Esophagus (tissue), 2 donors: Measurements from ENCODE around the gene NAA30. TPM values are rescaled to one million over a fixed set of nuclear protein-coding genes. Genes with fewer than 3 reads are reported as not detected.

Experiments
- H3K27ac ChIP-seq, 2 donors: one replicate each; pipeline ENCODE4 v1.5.1; 2013; ENCODE audit warnings: low read depth in 2 of 2, mild to moderate bottlenecking in 2 of 2, inconsistent platforms in 1 of 2, low read length in 1 of 2, moderate library complexity in 1 of 2
- H3K27me3 ChIP-seq, 2 donors: one replicate each; pipeline ENCODE4 v1.6.1; 2013; ENCODE audit warnings: low read length in 2 of 2, control low read depth in 1 of 2, mild to moderate bottlenecking in 1 of 2; ENCODE audit not compliant: insufficient read depth in 2 of 2, control insufficient read depth in 1 of 2
- H3K36me3 ChIP-seq, 2 donors: one replicate each; pipeline ENCODE4 v1.6.1; 2013; ENCODE audit warnings: low read length in 1 of 2; ENCODE audit not compliant: control insufficient read depth in 2 of 2, insufficient read depth in 2 of 2
- H3K4me1 ChIP-seq, 2 donors: one replicate each; pipeline ENCODE4 v1.6.1; 2013; ENCODE audit warnings: low read length in 1 of 2; ENCODE audit not compliant: control insufficient read depth in 2 of 2, insufficient read depth in 2 of 2
- H3K4me3 ChIP-seq, 2 donors: one replicate each; pipeline ENCODE4 v1.5.1; 2013; ENCODE audit warnings: low read length in 2 of 2, mild to moderate bottlenecking in 2 of 2, low read depth in 1 of 2, moderate library complexity in 1 of 2
- H3K9me3 ChIP-seq, 2 donors: one replicate each; pipeline ENCODE4 v1.6.1; 2013; ENCODE audit warnings: mild to moderate bottlenecking in 2 of 2, low read depth in 1 of 2, low read length in 1 of 2, moderate library complexity in 1 of 2; ENCODE audit not compliant: control insufficient read depth in 2 of 2, insufficient read depth in 1 of 2
- WGBS, 2 donors: extraction: QIAGEN DNeasy Blood & Tissue Kit; methylation state at CpG; one replicate each; pipeline ENCODE4 v1.1.7; 2013; 5-methylcytosine and 5-hydroxymethylcytosine counted together
- polyA plus RNA-seq, 2 donors: library from polyadenylated mRNA; stranded (reverse); fragments of 200-250 nt; gene quantifications; one replicate each; pipeline ENCODE4 v1.2.3, GENCODE V29; 2013
- donor health status: healthy with polysubstance abuse.
- donor health status: Bipolar disorder and iron deficiency.

The NAA30 gene
- polyA plus RNA-seq, 2 donors, result 2.4 to 4.5 TPM

DNA sequence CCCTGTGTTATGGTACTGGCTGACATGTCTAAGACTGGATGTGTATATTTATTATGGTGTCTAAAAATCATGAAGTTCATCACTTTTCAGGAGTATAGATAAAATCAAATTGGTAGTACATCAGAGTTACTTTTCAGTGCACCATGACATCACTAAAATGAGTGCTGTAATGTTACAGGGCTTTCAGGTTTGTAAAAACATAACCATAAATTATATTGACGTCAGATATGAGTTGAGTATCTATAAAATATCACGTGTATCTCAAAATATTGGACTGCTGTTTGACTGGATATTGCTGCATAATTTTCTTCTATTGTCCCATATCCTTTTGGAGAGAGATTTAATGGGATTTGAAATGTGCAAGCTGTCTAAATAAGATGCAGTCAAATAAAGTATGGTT, 22.0 kb downstream of the NAA30 start:
- H3K27me3 ChIP-seq, result no peaks in the 10 kb centered on the region
- H3K4me1 ChIP-seq, result no peaks in the 10 kb centered on the region
- no peaks in the 10 kb centered on the region for H3K36me3 ChIP-seq
- 60% methylated on average over 2 of the region's 2 CpGs for WGBS, 2 donors
- H3K27ac ChIP-seq, result no peak overlapping the region
- no peak overlapping the region for H3K4me3 ChIP-seq
- no peaks in the 10 kb centered on the region for H3K9me3 ChIP-seq

GRCh38 chr14:57413849-57414248, 23.5 kb downstream of the NAA30 start:
- Histone ChIP-seq H3K27ac (no peak overlapping the region), H3K9me3 (no peaks in the 10 kb centered on the region), H3K4me1 (no peaks in the 10 kb centered on the region), H3K27me3 (no peaks in the 10 kb centered on the region), H3K4me3 (no peak overlapping the region), H3K36me3 (no peaks in the 10 kb centered on the region)
- 80 to 91% methylated on average over 2 of the region's 2 CpGs for WGBS, 2 donors

DNA sequence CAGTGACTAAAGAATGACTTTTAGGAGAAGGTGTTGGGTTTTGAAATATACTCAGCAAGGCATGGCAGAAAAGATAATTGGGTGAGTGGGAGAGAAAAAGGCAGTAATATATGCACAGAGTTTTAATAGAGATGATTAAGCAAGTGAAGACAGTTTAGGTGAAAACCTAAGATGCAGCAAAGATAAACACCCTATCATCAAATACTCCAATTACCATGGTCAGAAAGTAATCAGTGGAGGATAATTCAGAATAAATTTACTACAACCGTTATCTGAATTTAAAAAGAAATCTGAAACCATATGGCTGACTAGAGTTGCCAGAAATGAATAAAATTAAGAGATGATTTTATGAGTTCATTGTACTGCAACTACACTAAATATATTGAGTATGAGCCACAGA, 26.8 kb downstream of the NAA30 start:
- 71 to 73% methylated on average over 1 of the region's 1 CpG for WGBS, 2 donors
- Histone ChIP-seq H3K27ac (no peak overlapping the region), H3K27me3 (no peaks in the 10 kb centered on the region), H3K36me3 (no peaks in the 10 kb centered on the region), H3K4me3 (no peak overlapping the region), H3K9me3 (no peaks in the 10 kb centered on the region), H3K4me1 (no peaks in the 10 kb centered on the region)

DNA sequence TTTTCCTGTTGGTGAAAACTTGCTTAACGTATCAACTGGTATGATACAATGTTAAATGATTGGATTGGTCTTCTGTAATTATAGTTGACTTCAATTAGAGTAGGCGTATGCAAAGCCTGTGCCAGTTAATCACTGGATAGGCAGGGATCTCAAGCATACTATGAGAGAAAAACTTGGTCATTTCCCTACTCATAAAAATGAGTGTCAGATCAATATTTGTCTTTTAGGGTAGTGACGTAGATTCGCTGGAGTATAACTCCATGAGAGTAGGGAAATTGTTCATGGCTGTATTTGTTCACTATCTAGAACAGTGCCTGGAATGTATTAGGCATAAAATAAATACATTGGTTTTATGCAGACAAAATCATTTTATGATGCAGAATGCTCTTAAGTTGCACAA, 28.6 kb downstream of the NAA30 start:
- 93 to 95% methylated on average over 4 of the region's 4 CpGs for WGBS, 2 donors
- H3K9me3 ChIP-seq, result no peaks in the 10 kb centered on the region
- H3K27me3 ChIP-seq, result no peaks in the 10 kb centered on the region
- no peak overlapping the region for H3K4me3 ChIP-seq
- no peak overlapping the region for H3K27ac ChIP-seq
- H3K36me3 ChIP-seq, result no peaks in the 10 kb centered on the region
- no peaks in the 10 kb centered on the region for H3K4me1 ChIP-seq

GRCh38 chr14:57420033-57420432, 29.6 kb downstream of the NAA30 start:
- no peaks in the 10 kb centered on the region for H3K27me3 ChIP-seq
- H3K36me3 ChIP-seq, result no peaks in the 10 kb centered on the region
- H3K27ac ChIP-seq, result no peak overlapping the region
- no peaks in the 10 kb centered on the region for H3K4me1 ChIP-seq
- H3K4me3 ChIP-seq, result no peak overlapping the region
- WGBS, 2 donors, result 69 to 73% methylated on average over 4 of the region's 4 CpGs
- H3K9me3 ChIP-seq, result no peaks in the 10 kb centered on the region

DNA sequence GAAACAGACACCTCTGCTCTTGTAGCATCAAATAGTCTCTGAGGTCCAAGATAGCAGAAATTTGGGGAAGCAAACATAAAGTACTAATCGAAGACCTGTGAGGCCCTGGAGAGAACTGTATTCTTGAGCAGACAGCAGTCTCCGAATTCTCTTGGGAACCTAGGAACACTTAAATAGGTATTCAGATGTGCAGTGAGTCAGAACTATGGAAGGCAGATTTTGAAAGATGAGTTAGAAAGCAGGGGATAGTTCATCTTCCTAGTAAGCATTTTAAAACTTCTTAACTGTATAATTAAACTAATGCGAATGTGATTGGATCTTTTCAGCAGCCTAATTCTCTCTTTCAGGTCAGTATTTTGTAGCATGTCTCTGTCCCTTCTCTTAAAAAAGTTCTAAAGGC, 30.6 kb downstream of the NAA30 start:
- Histone ChIP-seq H3K27me3 (no peaks in the 10 kb centered on the region), H3K36me3 (no peaks in the 10 kb centered on the region), H3K4me3 (no peak overlapping the region), H3K27ac (no peak overlapping the region), H3K4me1 (no peaks in the 10 kb centered on the region), H3K9me3 (no peaks in the 10 kb centered on the region)
- 92 to 94% methylated on average over 3 of the region's 3 CpGs for WGBS, 2 donors

- Histone ChIP-seq H3K9me3 (no peaks in the 10 kb centered on the region), H3K27me3 (no peaks in the 10 kb centered on the region), H3K4me3 (no peak overlapping the region), H3K27ac (no peak overlapping the region), H3K36me3 (no peaks in the 10 kb centered on the region), H3K4me1 (no peaks in the 10 kb centered on the region)
Measured at GRCh38 chr14:57435923-57436322, 45.5 kb downstream of the NAA30 start.

GRCh38 chr14:57461777-57462320, 71.5 kb downstream of the NAA30 start:
- 68 to 73% methylated on average over 5 of the region's 5 CpGs for WGBS, 2 donors
- no peaks in the 10 kb centered on the region for H3K36me3 ChIP-seq
- H3K27ac ChIP-seq, result no peak overlapping the region

GRCh38 chr14:57462551-57462950, 72.2 kb downstream of the NAA30 start:
- H3K4me3 ChIP-seq, result no peak overlapping the region
- no peak overlapping the region for H3K27ac ChIP-seq
- H3K9me3 ChIP-seq, result no peaks in the 10 kb centered on the region
- H3K36me3 ChIP-seq, result no peaks in the 10 kb centered on the region
- 82 to 90% methylated on average over 3 of the region's 3 CpGs for WGBS, 2 donors
- H3K4me1 ChIP-seq, result no peaks in the 10 kb centered on the region
- no peaks in the 10 kb centered on the region for H3K27me3 ChIP-seq

More at GRCh38 chr14:57461777-57462320, 71.5 kb downstream of the NAA30 start:
- no peaks in the 10 kb centered on the region for H3K27me3 ChIP-seq
- no peak overlapping the region for H3K4me3 ChIP-seq
- H3K4me1 ChIP-seq, result no peaks in the 10 kb centered on the region
- no peaks in the 10 kb centered on the region for H3K9me3 ChIP-seq

GRCh38 chr14:57464008-57464730, 73.8 kb downstream of the NAA30 start:
- WGBS, 2 donors, result 81 to 84% methylated on average over 6 of the region's 6 CpGs
- Histone ChIP-seq H3K27ac (no peak overlapping the region), H3K27me3 (no peaks in the 10 kb centered on the region), H3K4me1 (no peaks in the 10 kb centered on the region), H3K4me3 (no peak overlapping the region), H3K36me3 (no peaks in the 10 kb centered on the region), H3K9me3 (no peaks in the 10 kb centered on the region)
